SK-N-SH treated with all-trans-retinoic acid at 6 μM for 48 hours (cell line): Measurements from ENCODE around the gene VEPH1.

Source experiments
- ATAC-seq: fragments of 200-7000 bp; cut with Tn5 transposase; 3 replicates; pipeline ENCODE4 v1.9.1; 2020; ENCODE audit warnings: mild to moderate bottlenecking, moderate library complexity
- ARNTL ChIP-seq: fragments of 450-650 bp; formaldehyde crosslinking; IDR thresholded peaks from 2 replicates; pipeline ENCODE4 v1.5.0; 2020; ENCODE audit warnings: low read depth, mild to moderate bottlenecking, moderate library complexity, borderline replicate concordance
- BACH2 ChIP-seq: fragments of 250-450 bp; sonication (Bioruptor Pico); IDR thresholded peaks from 2 replicates; pipeline ENCODE4 v1.9.0; 2021; ENCODE audit warnings: mild to moderate bottlenecking, borderline replicate concordance
- CREB5 ChIP-seq: fragments of 250-450 bp; sonication (Bioruptor Pico); IDR thresholded peaks from 2 replicates; pipeline ENCODE4 v1.5.1; 2020; ENCODE audit warnings: low read depth, mild to moderate bottlenecking, moderate library complexity
- CSDC2 ChIP-seq: fragments of 250-450 bp; sonication (Bioruptor Pico); IDR thresholded peaks from 2 replicates; pipeline ENCODE4 v1.5.0; 2020; ENCODE audit warnings: mild to moderate bottlenecking, moderate library complexity
- CSRNP3 ChIP-seq: fragments of 250-450 bp; sonication (Bioruptor Pico); IDR thresholded peaks from 2 replicates; pipeline ENCODE4 v1.5.1; 2021; ENCODE audit warnings: mild to moderate bottlenecking, moderate library complexity
- ESRRG ChIP-seq: fragments of 250-450 bp; sonication (Bioruptor Pico); IDR thresholded peaks from 2 replicates; pipeline ENCODE4 v1.6.1; 2021; ENCODE audit warnings: mild to moderate bottlenecking
- GLIS3 ChIP-seq: fragments of 250-450 bp; sonication (Bioruptor Pico); IDR thresholded peaks from 2 replicates; pipeline ENCODE4 v1.5.0; 2020; ENCODE audit warnings: mild to moderate bottlenecking, moderate library complexity
- ISL1 ChIP-seq: fragments of 250-450 bp; sonication (Bioruptor Pico); IDR thresholded peaks from 2 replicates; pipeline ENCODE4 v2.1.2; 2022; ENCODE audit warnings: mild to moderate bottlenecking, moderate library complexity
- OSR1 ChIP-seq: fragments of 250-450 bp; sonication (Bioruptor Pico); IDR thresholded peaks from 2 replicates; pipeline ENCODE4 v1.8.0; 2022; ENCODE audit warnings: moderate library complexity, mild to moderate bottlenecking, inconsistent platforms
- PATZ1 ChIP-seq: fragments of 250-450 bp; sonication (Bioruptor Pico); IDR thresholded peaks from 2 replicates; pipeline ENCODE4 v1.8.0; 2020; ENCODE audit warnings: mild to moderate bottlenecking, moderate library complexity, borderline replicate concordance
- POU6F1 ChIP-seq: fragments of 250-450 bp; sonication (Bioruptor Pico); IDR thresholded peaks from 2 replicates; pipeline ENCODE4 v1.8.0; 2021; ENCODE audit warnings: low read depth, mild to moderate bottlenecking, moderate library complexity, borderline replicate concordance
- PPARA ChIP-seq: fragments of 250-450 bp; sonication (Bioruptor Pico); IDR thresholded peaks from 2 replicates; pipeline ENCODE4 v1.5.0; 2020; ENCODE audit warnings: mild to moderate bottlenecking, borderline replicate concordance
- RARB ChIP-seq: fragments of 250-450 bp; sonication (Bioruptor Pico); IDR thresholded peaks from 2 replicates; pipeline ENCODE4 v1.8.0; 2021; ENCODE audit warnings: mild to moderate bottlenecking, moderate library complexity
- SNAI2 ChIP-seq: fragments of 250-450 bp; sonication (Bioruptor Pico); IDR thresholded peaks from 2 replicates; pipeline ENCODE4 v1.5.0; 2020; ENCODE audit warnings: mild to moderate bottlenecking, moderate library complexity
- TCF4 ChIP-seq: fragments of 250-450 bp; sonication (Bioruptor Pico); IDR thresholded peaks from 2 replicates; pipeline ENCODE4 v1.8.0; 2021; ENCODE audit warnings: mild to moderate bottlenecking, moderate library complexity, borderline replicate concordance
- TOX ChIP-seq: fragments of 250-450 bp; sonication (Bioruptor Pico); IDR thresholded peaks from 2 replicates; pipeline ENCODE4 v1.8.0; 2021; ENCODE audit warnings: mild to moderate bottlenecking, moderate library complexity, borderline replicate concordance
- TSHZ2 ChIP-seq: fragments of 250-450 bp; sonication (Bioruptor Pico); IDR thresholded peaks from 2 replicates; pipeline ENCODE4 v1.5.0; 2020; ENCODE audit warnings: mild to moderate bottlenecking, moderate library complexity
- ZC3H10 ChIP-seq: fragments of 250-450 bp; sonication (Bioruptor Pico); IDR thresholded peaks from 2 replicates; pipeline ENCODE4 v1.5.1; 2021; ENCODE audit warnings: mild to moderate bottlenecking, moderate library complexity
- ZFP3 ChIP-seq: fragments of 250-450 bp; sonication (Bioruptor Pico); IDR thresholded peaks from 2 replicates; pipeline ENCODE4 v1.5.0; 2020; ENCODE audit warnings: mild to moderate bottlenecking, moderate library complexity
- ZFP30 ChIP-seq: fragments of 450-650 bp; formaldehyde crosslinking; IDR thresholded peaks from 2 replicates; pipeline ENCODE4 v1.5.0; 2022; ENCODE audit warnings: mild to moderate bottlenecking, moderate library complexity
- ZNF565 ChIP-seq: fragments of 450-650 bp; formaldehyde crosslinking; conservative IDR thresholded peaks from 2 replicates; pipeline ENCODE4 v1.5.0; 2020; ENCODE audit warnings: low read depth, mild to moderate bottlenecking, moderate library complexity
- ZNF70 ChIP-seq: fragments of 450-650 bp; formaldehyde crosslinking; IDR thresholded peaks from 2 replicates; pipeline ENCODE4 v1.5.0; 2020; ENCODE audit warnings: mild to moderate bottlenecking, moderate library complexity
- ZNF8 ChIP-seq: fragments of 450-650 bp; formaldehyde crosslinking; IDR thresholded peaks from 2 replicates; pipeline ENCODE4 v1.5.0; 2020; ENCODE audit warnings: mild to moderate bottlenecking, moderate library complexity

VEPH1 gene

GRCh38 chr3:157259825-157260224 is 243.4 kb downstream of the VEPH1 start:
- TF ChIP-seq ZNF70 (CRISPR knock-in tag), result no peak
- TF ChIP-seq RARB (CRISPR knock-in tag), result no peak
- TF ChIP-seq ESRRG, result no peak
- TF ChIP-seq PPARA (CRISPR knock-in tag), result no peak
- TF ChIP-seq SNAI2 (CRISPR knock-in tag), result no peak
- TF ChIP-seq ZNF565, result no peak
- TF ChIP-seq TCF4, result no peak
- no peak for TF ChIP-seq PATZ1
- no peak for TF ChIP-seq ZNF8 (CRISPR knock-in tag)
- TF ChIP-seq ARNTL (CRISPR knock-in tag), result no peak
- TF ChIP-seq OSR1 (CRISPR knock-in tag), result no peak
- no peak for TF ChIP-seq CSRNP3 (CRISPR knock-in tag)
- TF ChIP-seq TOX (CRISPR knock-in tag), result no peak
- no peak for ATAC-seq

- no peak for ATAC-seq
- no peak for TF ChIP-seq CSDC2 (CRISPR knock-in tag)
- TF ChIP-seq PPARA (CRISPR knock-in tag), result no peak
- TF ChIP-seq TOX (CRISPR knock-in tag), result no peak
- no peak for TF ChIP-seq POU6F1 (CRISPR knock-in tag)
- no peak for TF ChIP-seq OSR1 (CRISPR knock-in tag)
- no peak for TF ChIP-seq ZC3H10 (CRISPR knock-in tag)
- TF ChIP-seq ZNF8 (CRISPR knock-in tag), result no peak
Observed at GRCh38 chr3:157257101-157257500, 246.1 kb downstream of the VEPH1 start.

- ATAC-seq, result no peak
- TF ChIP-seq GLIS3 (CRISPR knock-in tag), result no peak
- no peak for TF ChIP-seq TOX (CRISPR knock-in tag)
- no peak for TF ChIP-seq CREB5 (CRISPR knock-in tag)
- no peak for TF ChIP-seq RARB (CRISPR knock-in tag)
- no peak for TF ChIP-seq TSHZ2 (CRISPR knock-in tag)
- TF ChIP-seq CSDC2 (CRISPR knock-in tag), result no peak
- TF ChIP-seq OSR1 (CRISPR knock-in tag), result no peak
- TF ChIP-seq ISL1 (CRISPR knock-in tag), result no peak
- TF ChIP-seq PATZ1, result no peak
- TF ChIP-seq ZNF8 (CRISPR knock-in tag), result no peak
- TF ChIP-seq ZFP3 (CRISPR knock-in tag), result no peak
- no peak for TF ChIP-seq SNAI2 (CRISPR knock-in tag)
- TF ChIP-seq BACH2 (CRISPR knock-in tag), result no peak
- TF ChIP-seq ZC3H10 (CRISPR knock-in tag), result no peak
- TF ChIP-seq ZFP30 (CRISPR knock-in tag), result no peak
- no peak for TF ChIP-seq PPARA (CRISPR knock-in tag)
- no peak for TF ChIP-seq ESRRG
- no peak for TF ChIP-seq ARNTL (CRISPR knock-in tag)
- no peak for TF ChIP-seq POU6F1 (CRISPR knock-in tag)
- no peak for TF ChIP-seq TCF4
Observed at GRCh38 chr3:157255797-157256196, 247.4 kb downstream of the VEPH1 start.
